ENCODE results near the gene CHKB.

Gene CHKB

DNA sequence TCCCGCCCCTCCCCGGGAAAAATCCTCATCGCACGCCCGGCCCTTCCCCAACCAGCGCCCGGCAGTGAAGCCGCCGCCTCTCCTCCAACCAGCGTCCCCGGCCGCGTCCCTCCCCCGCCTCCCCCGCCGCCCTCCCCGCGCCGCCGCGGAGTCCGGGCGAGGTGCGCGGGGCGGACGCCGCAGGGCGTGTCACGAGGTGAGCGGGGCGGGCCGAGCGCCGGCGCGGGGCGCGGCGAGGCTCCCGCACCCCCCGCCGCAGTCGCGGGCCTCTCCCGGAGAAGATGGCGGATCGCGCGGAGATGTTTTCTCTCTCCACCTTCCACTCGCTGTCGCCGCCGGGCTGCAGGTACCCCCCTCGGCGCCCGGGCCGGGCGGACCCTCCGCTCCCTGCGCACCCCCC lies 17.9 kb upstream of the CHKB start, which contains the start of gene MAPK8IP2:
Gene MAPK8IP2 (plus strand): TSS at position 256 of the 400 bp plus-strand sequence. CDS start 26 bp downstream, at position 282.
- no peak for DNase-seq (ENCODE audit: low read depth in 2 of 2, low spot score in 1 of 2)

DNA sequence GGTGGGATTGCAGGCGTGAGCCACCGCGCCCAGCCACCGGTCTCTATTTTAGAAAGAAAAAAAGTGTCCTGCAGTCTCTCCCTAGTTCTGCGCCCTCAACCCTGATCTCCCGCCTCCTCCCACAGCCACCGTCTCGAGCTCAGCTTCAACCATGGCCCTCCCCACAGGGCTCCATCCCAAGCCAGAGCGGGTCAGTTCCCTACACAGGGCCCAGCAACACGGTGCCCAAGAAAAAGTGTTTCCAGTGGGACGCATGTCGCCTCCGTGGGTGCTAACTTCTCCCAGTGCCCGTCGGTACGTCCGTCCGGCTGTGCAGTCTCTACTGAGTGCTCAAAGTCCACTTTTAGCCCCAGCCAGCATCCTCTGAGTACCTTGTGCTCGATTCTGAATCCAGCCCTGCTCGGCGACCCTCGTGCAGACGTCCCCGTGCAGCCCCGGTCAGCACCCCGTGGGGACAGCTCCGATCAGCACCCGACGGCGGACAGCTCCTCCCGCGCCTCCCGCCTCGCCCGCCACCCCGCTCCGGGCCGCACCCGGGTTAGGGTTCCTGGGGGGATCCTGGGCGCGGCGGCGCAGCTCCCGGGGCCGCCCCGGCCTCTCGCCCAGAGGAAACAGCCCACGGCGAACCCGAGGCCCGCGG lies 17.3 kb upstream of the CHKB start:
- DNase-seq (ENCODE audit: low read depth in 2 of 2, low spot score in 1 of 2), result no peak

DNA sequence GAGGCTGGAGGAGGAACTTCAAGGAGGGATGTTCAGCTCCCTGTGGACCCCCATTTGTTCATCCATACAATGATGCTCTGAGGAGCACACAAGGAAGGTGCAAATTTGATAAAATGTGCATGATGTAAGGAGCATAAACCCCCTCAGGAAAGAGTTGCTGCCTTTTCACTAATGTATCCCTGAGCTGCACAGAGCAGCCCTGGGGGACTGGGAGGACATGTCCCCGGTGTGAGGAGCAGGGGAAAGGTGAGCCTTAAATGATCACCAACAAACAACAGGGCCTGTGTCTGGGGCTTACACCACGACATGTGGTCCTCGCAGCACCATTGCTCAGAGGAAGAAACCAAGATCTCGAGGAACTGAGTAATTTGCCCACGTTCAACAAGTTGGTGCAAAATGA lies 14.4 kb upstream of the CHKB start:
- no peak for DNase-seq (ENCODE audit: low read depth in 2 of 2, low spot score in 1 of 2)

DNA sequence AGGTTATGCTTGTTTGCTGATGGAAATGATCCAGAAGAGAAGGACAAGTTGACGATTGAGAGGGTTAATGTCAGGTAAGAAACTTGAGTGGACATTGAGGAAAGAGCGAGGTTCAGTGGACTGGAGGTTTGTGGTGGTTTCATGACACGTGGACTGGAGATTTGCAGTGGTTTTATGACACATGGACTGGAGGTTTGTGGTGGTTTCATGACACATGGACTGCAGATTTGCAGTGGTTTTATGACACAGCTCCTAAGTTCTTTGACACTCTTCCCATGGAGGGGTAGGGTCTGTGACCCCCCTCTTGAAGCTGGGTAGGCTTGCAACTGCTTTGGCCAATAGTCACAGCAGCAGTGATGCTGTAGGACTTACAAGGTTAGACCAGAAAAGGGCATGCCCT lies 12.5 kb upstream of the CHKB start:
- DNase-seq (ENCODE audit: low read depth in 2 of 2, low spot score in 1 of 2), result no peak

DNA sequence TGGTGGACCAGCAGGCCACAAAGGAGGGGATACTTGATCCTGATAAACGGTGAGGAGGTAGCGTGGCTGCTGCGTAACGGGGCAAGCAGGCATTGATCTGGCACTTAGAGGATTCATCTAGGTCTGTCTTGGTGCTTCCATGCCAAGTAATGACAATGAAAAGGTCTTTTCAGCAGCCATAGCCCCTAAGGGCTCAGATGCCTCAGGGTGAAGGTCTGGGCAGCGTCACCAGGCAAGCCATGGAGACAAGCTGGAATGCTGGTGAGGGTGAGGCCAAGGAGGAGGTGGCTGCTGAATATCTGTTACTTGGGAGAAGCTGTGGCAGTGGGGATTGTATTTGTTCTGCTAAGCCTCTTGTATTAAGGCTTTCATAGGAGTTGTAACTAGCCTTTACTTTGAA lies 4.8 kb upstream of the CHKB start:
- no peak for DNase-seq (ENCODE audit: low read depth in 2 of 2, low spot score in 1 of 2)

DNA sequence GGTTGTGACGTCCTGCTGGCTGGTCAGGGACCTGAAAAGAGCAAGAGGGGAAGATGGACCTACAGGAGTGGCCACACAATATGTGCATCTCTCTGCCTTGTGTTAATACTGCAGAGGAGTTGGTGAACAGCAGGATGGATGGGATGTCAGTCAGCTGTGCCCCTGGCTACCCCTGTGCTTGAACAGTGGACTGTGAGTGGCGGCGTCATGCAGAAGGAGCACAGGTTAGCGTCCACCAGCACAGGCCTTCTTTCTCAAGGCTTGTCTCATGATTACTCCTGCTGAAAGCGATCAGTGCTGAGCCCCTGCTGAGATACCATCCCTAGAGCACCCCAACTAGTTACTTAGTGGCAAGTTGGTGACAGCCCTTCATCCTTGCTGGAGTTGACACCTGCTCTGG lies 3.8 kb upstream of the CHKB start:
- DNase-seq (ENCODE audit: low read depth in 2 of 2, low spot score in 1 of 2), result no peak

DNA sequence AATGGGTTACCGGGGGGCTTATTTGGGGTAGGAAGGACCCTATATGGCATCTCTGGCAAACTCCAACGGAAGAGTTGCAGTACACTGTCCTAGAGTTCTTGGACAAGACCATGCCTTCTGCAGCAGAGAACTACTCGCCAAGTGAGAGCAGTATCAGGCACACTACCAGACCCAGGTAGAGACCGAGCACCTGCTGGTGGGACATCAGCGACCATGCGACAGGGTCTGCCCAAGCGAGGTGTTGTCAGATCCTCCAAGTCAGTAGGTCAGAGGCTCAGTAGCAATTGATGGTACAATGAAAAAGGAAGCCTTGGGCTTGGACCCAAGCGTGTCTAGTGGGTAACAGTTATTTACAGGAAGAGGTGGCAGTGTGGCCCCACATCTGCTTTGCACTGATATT lies 3.1 kb upstream of the CHKB start:
- DNase-seq (ENCODE audit: low read depth in 2 of 2, low spot score in 1 of 2), result no peak

DNA sequence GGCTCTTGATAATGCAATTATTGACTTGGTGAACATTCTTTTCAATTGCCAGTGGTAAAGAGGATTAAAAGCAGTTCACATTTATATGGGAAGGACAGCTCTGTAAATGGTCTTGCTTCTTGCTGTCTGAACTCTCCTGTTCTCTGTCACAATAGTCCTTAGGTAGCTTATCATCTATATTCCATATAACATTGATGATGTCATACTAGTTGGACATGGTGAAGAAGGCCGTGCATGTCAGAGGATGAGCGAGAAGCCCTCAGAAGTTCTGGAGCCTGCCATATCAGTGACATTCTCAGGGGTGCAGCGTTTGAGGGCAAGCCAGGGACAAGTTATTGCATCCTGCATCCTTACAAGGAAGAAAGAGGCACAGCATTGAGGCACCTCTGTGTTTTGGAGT lies 2.6 kb upstream of the CHKB start:
- DNase-seq (ENCODE audit: low read depth in 2 of 2, low spot score in 1 of 2), result no peak

DNA sequence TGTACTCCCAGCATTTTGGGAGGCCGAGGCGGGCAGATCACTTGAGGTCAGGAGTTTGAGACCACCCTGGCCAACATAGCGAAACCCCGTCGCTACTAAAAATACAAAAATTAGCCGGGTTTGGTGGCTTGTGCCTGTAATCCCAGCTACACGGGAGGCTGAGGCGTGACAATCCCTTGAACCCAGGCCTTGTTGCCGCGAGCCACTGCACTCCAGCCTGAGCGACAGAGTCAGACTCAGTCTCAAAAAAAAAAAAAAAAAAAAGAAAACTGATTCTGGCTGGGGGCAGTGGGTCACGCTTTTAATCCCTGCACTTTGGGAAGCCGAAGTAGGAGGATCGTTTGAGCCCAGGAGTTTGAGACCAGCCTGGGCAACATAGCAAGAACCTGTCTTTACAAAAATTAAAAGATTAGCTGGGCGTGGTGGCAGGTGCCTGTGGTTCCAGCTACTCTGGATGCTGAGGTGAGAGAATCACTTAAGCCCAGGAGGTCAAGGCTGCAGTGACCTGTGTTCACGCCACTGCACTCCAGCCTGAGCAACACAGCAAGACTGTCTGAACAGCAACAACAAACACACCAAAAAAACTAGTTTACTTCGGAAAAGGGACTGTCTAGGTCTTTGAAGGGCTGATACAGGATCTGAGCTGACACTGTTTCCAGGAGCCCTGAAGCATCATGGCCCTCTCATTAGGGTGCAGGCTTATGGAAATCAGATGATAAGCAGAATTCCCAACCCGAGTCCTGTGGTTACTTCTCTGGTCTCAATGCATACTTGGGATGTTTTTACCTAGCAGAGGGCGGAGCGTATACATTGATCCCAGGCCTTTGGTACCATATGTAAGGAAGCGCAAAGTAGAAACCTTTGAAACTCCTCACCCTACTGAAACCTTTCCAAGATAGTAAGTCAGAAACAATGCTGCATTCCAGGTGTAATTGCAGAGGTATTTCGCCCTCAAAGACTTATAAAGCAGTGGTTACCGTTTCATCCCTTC lies 1.8 kb upstream of the CHKB start:
- DNase-seq (ENCODE audit: low read depth in 2 of 2, low spot score in 1 of 2), result no peak

DNA sequence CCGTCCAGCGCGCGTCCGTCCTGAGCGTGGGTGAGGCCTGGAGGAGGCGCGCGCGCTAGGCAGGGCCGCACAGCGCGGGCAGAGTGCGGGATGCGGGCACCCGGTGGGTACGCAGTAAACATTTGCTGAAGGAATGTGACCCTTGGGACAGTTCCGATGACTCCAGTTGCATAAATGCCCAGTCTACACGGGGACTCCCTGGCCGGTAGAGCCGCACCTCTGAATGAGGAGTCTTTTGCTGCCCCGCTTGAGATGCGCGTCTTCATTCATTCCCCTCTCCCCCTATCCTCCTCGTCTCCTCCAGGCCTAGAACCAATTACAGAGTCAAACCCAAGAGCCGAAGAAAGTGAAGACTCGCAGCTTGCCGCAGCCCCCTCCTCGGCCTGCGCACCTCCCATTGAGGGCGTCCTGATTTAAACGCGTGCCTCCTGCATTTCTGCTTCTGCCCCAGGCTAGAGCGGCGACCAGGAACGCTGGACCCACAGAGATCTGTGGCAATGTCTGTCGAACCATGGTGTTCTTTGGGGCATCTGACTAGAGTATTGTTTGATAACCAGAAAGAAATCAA lies 729 bp upstream of the CHKB start:
- DNase-seq (ENCODE audit: low read depth in 2 of 2, low spot score in 1 of 2), result no peak

DNA sequence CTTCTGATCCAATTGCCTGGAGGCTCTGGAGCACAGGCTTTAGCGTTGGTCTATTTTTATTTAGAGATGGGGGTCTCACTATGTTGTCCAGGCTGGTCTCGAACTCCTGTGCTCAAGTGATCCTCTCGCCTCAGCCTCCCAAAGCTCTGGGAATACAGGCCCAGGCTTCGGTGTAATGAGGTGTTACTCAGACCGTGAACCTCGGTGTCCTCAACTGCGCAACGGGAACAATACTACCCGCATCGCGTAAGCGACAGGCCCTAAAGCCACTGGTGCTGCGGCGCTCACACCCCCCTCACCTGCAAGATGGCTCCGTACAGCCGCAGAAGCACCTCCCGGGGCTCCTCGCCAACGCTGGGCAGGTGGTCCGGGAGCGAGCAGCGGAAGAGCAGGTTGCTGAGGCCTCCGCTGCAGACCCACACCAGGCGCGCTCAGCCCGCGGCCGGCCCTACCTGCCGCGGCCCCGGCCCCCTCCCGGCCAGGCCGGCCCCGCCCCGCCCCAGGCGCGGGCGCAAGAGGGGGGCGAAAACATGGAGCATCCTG lies 628 bp downstream of the CHKB start:
- DNase-seq (ENCODE audit: low read depth in 2 of 2, low spot score in 1 of 2), result no peak

DNA sequence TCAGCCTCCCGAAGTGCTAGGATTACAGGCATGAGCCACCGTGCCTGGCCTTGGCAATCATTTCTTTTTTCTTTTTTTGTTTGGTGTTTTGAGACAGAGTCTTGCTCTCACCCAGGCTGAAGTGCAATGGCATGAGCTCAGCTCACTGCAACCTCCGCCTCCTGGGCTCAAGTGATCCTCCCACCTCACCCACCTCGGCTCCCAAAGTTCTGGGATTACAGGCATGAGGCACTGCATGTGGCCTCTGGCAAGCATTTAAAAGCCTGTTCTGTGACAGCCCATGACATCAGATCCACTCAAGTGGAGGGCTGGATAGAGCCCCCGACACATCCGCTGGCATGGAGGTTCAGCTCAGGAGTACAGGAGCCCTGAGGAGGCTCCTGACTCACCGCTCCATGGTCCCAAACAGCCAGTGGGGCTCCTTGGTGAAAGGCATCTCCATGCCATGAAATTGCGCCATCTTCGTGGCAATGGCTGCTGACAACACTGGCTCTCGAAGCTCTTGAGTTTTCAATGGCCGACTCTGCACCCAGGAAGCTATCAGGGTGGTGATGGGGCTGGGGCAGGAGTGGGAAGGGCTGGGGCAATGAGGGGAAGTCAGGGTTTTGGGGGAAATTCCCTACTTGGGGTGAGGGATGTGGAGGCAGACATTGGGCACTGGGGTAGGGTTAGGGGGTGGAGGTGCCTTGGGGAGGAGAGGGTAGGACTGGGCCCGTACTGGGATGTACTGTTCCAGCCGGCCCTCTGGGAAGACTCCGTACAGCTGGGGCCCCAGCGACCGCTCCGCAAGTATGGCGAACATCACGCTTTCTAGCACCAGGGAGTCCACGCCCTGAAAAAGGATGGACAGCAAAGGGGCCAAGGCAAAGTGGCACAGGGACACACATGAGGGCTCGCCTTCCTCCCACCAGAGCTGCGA lies 1.4 kb downstream of the CHKB start:
- DNase-seq (ENCODE audit: low read depth in 2 of 2, low spot score in 1 of 2), result no peak

DNA sequence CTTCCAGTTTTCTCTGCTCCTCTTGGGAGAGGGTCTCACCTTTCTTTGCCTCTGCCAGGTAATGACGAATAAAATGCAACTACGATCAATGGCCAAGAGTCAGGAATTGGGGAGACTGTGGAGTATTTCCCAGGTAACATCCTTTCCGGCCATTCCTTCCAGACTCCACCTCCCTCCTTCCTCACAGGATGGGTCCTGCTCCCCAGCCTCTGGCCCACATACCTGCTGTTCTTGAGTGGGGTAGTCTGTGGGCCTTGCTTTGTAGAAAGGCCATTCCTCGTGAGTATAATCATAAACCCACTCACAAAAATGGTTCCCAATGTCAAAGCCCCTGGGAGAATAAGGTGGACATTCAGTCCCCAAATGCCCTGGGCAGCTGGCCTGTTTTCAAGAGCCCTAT lies 2.9 kb downstream of the CHKB start:
- DNase-seq (ENCODE audit: low read depth in 2 of 2, low spot score in 1 of 2), result no peak

DNA sequence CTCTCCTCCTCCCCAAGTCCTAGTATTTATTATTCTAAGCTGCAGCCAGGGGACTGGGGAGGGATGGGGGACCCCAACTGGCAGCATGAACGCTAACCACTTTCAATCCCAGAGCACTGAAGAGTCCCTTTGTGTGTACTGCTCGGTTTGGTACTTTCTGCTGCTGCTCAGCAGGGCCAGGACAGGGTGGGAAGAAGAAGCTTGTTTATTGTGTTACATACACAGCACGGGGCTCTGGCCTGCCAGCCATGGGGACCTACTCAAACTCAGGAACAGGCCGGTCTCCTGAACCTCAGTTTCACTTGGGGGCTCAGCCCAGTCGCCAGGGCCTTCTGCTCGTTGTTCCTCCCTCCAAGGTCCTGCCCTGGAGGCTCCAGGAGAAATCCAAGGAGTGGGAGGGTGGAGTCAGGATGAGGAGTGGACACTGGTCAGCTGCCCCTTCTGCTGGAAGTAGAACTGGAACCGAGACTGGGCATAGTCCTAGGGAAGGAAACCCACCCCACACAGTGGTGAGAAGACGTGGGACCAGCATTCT lies 3.8 kb downstream of the CHKB start:
- DNase-seq (ENCODE audit: low read depth in 2 of 2, low spot score in 1 of 2), result no peak

DNA sequence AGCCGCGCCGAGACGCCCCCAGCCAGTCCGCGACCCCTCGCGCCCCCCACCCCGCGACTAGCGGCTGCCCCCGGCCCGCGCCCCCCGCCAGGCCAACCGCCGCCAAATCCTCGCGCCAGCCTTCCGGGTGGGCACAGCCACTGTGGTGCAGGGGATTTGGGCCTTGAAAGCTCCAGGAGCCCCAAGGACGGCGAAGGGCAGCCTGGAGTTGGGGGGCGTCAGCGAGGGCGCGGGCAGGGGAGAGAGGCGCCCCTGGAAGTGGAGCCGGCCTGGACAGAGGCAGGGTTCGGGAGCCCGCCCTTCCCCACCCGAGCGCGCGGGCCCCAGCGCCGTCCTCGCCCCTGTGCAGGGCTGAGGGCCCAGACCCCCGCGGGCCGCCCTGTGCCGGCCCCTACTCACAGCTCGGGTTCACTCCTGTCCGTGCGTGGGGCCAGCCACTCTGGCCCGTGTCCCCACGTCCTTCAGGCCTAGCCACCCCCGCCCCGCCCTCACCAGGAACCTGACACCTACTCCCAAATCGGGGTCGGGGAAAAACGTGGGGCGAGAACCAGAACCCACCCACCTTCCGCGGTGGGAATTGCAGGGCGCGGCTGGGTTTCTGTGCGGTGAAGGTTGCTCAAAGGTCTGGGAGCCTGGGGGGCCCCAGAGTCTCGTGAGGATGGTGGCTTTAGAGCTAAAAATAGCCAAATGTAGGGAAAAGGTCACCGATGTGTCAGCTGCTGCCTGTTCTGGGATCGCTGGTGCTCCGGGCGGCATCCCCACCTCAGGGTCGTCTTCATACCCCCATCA lies 4.5 kb downstream of the CHKB start, which contains the start of gene CPT1B:
Gene CPT1B (minus strand): TSS at position 441 of the 789 bp plus-strand sequence. CDS start 512 bp downstream, outside the sequence.
- no peak for DNase-seq (ENCODE audit: low read depth in 2 of 2, low spot score in 1 of 2)

DNA sequence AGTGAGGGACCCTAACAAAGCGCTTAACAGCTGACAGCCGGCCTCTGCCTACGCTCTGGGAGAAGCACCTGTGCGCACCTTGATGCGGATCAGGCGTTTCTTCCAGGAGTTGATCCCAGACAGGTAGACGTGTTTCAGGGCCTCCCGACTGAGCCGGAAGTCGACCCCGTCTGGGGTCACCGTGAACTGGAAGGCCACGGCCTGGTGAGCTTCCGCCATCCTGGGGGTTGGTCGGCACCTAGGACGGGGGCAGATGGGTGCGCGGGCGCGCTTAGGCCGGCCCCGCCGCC lies 5.0 kb downstream of the CHKB start:
- no peak for DNase-seq (ENCODE audit: low read depth in 2 of 2, low spot score in 1 of 2)

DNA sequence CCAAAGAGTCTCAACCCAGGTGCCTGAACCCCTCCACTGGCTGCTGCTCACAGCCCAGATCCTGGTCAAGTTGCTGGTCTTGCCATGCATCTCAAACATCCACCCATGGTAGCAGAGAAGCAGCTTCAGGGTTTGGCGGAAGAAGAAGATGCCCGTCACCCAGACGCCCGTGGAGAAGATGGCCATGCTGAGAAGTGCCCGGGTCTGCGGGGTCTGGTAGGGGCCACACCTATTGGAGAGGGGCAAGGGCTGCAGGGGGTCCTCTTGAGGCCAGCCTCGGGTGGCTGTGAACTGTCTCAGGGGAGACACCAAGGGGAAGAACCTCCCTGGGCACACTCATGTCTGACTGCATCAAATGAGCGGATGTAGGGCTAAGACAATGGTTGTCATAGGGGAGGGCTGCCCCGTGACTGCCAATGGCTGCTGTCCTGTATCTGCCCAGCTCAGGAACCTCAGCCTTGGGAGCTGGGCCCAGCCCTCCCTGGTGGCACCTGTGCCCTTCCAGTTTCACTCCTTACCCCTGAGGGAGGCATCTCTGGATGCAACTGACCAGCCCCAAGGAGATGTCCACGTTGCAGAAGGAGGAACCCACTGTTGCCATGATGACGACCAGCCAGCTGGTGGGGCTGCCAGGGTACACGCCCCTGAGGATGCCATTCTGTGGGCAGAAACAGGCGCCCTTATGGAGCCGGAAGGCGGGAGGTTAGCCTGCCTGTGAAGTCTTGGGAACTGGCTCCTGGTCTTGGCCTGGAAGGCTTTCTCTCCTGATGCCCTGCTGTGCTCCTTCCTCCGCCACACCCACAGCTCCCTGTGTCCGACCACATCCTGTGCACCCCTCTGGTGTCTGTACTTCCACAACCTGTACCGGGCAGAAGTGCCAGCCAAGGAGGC lies 5.6 kb downstream of the CHKB start:
- DNase-seq (ENCODE audit: low read depth in 2 of 2, low spot score in 1 of 2), result no peak

DNA sequence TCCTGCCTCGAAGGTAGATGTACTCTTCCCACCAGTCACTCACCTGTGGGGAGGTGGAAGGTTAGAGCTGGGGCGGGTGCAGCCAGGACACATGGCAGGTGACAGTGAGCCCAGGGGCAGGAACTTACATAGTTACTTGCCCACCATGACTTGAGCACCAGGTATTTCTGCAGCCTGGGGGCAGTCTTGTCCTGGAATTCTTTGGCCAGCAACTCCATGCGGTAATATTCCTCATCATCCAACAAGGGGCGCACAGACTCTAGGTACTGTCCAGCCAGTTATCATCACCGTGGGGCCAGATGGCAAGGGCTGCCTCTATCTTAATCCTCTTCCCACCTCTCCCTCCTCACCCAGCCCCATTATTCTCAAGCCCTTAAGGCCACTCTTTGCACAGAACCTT lies 6.6 kb downstream of the CHKB start:
- no peak for DNase-seq (ENCODE audit: low read depth in 2 of 2, low spot score in 1 of 2)

DNA sequence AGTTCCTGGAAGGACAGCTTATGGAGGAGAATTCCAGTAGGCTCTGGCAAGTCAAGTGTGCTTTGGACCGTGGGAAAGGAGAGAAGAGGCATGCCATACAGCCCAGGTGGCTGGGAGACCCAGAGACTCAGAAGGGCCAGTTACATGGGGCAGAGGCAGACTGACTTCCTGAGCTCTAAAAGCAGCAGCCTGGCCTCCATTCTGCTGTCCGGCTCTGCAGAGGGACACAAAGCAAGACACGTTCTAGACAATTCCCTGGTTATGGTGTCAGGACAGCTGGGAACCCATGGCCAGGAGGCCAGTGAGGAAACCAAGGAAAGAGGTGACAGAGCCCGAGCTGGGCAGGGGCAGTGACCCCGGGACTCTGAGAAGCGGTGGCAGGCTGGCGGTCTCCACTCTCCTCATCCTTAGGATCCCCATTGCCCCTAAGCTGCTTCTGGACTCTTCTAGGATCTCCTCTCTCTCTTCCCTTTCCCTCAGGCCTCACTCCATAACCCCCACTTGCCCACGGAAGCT lies 7.2 kb downstream of the CHKB start:
- DNase-seq (ENCODE audit: low read depth in 2 of 2, low spot score in 1 of 2), result no peak

Data from stimulated activated CD8-positive, alpha-beta memory T cell treated with anti-CD3 and anti-CD28 coated beads, Interleukin-4, amount 100 ng/mL, for 4 hours (primary cell).